ENCODE results near the gene SRPK2. TPM values are rescaled to one million over a fixed set of nuclear protein-coding genes. Genes with fewer than 3 reads are reported as not detected.
"Not testable (repeated sequence)": the region's sequence is repeated elsewhere in the genome, so short reads cannot be mapped to it uniquely, and the experiment has no call there.

Gene SRPK2
- total RNA-seq, 1 experiment from 2014 or later = 17.4 TPM

DNA sequence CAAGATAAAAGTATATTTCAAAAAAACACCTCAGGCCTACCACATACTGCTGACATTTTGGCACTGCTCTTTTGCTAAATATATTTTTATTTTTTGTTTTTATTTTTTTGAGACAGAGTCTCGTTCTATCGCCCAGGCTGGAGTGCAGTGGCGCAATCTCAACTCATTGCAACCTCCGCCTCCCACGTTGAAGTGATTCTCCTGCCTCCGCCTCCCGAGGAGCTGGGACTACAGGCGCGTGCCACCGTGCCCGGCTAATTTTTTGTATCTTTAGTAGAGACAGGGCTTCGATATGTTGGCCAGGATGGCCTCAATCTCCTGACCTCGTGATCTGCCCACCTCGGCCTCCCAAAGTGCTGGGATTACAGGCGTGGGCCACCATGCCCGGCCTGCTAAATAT is 193.8 kb downstream of the SRPK2 start:
- DNase-seq (ENCODE audit: low spot score) = not testable (repeated sequence)

DNA sequence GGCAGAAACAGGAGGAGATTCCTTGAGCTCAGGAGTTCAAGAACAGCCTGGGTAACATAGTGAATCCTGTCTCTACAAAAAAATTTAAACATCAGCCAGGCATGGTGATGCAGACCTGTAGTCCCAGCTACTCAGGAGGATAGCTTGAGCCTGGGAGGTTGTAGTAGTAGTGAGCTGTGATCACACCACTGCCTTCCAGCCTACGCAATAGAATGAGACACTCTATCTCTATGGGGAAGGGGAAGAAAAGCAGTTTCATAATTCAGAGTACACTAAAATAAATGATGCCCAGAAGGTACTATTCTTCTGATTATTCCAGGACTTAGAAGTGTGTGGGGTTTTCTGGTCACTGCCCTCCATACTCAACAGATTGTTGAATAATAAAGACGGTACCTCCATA is 197.4 kb downstream of the SRPK2 start:
- no peak for DNase-seq (ENCODE audit: low spot score)

DNA sequence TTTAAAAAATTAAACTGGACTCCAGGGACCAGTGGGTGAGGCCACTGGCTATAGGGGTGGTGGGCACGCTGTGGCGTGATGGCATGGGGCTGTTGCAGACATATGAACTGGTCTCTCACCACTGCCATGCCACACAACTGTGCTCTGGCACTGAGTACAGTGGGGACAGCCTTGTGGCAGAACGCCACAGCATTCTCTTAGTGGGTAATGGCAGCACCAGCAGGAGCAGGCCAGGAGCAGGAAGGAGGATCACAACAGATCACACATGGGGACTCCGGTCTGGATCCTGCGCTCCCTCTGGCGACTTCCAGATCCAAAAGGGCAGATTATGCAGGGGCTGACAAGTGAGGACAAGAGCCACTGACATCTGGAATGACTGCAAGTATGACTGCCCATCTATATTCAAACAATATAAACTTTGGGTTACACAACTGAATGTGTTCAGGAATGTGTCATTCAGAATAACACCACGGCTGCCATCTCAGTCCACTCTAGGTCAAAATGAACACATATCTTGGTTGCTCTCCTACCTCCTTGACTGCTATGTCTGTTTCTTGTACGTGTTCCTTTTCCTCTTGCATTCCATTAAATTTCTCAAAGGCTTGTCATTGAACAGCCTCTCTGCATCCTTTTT is 198.7 kb downstream of the SRPK2 start:
- no peak for DNase-seq (ENCODE audit: low spot score)

DNA sequence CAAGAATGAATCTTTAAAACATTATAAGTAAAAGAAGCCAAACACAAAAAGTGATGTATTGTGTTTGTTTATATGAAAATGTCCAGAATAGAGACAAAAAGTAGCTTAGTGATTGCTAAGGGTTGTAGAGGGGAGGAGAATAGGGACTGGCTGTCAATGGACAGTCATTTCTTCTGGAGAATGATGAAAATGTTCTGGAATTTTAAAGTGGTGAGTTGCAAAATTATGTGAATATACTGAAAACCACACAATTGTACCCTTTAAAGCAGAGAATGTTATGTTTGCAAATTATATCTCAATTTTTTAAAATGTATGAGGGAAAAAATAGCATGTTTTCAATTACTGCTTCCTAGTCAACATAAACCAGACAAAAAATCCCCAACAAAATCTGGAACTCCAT is 200.5 kb downstream of the SRPK2 start:
- DNase-seq (ENCODE audit: low spot score) = no peak

DNA sequence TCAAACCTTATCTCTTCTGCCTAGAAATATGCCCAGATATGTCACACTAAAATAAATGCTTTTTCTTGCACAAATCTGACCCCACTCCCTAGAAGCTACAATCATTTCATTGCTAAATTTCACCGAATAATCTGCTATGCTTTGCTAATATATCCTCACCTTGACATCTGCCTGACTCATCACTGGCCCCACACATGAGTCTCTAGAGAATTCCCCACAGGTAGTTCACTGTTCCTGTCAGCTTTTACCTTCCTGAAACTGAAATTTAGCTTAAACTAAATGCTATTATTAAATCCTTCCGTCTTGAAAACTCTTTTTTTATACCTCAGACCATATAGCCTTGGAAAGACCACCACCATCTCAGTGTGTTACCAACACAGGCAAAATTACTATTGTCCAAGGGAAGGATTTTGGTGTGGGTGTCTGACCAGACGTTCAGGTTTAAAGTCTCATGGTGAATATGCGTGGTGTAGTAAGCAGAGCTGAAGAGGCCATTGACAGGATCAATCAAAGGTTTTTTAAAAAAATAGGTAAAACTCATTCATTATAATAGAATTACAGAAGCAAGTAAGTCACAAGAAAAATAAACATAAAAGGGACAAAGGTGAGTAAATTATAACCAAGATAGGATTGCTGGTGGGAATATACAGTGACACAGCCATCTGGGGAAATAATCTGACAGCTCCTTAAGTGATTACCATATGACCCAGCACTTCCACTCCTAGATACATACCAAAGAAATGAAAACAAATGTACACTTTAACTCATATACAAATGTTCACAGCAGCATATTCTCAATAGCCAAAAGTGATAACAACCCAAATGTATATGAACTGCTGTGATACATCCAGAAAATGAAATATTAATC is 201.2 kb downstream of the SRPK2 start:
- no peak for DNase-seq (ENCODE audit: low spot score)

DNA sequence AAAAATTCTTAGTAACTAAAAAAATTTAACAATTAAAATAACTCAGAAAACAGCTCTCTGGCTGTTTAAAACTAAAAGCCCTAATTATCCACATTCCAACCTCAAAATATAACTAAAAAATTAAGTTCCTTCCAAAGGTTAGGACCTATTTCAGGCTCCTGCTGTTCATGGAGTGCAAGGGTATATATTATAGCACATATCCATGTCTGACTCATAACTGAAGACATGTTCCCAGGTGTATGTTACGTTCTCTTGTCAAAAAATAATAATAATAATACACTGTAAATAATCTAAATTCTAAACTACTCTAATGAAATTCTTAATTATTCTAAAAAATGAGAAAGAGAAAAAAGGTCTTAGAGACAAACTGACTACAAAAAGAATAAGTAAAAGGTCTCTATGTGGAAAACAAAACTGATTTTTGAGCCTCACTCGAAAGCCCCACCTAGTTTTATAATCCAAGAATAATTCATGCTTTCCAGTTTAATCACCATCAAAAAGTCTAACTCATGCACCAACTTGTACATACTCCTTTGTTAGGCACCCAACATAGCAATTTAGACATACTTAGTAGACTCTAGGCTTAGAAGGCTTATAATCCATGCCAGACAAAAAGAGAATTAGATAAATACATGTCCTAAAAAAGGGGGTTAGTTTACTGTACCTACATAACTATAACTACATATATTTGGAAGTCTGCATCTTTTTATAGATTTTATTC is 203.3 kb downstream of the SRPK2 start:
- DNase-seq (ENCODE audit: low spot score) = no peak

DNA sequence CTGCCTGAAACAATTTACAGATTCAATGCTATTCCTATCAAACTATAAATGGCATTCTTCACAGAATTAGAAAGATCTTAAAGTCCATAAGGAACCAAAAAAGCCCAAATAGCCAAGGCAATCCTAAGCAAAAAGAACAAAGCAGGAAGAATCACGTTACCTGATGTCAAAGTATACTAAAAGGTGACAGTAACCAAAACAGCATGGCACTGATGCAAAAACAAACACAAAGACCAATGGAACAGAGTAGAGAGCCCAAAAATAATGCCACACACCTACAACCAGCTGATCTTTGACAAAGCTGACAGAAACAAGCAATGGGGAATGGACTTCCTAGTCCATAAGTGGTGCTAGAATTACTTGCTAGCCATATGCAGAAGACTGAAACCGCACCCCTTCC is 208.7 kb downstream of the SRPK2 start:
- DNase-seq (ENCODE audit: low spot score) = no peak

DNA sequence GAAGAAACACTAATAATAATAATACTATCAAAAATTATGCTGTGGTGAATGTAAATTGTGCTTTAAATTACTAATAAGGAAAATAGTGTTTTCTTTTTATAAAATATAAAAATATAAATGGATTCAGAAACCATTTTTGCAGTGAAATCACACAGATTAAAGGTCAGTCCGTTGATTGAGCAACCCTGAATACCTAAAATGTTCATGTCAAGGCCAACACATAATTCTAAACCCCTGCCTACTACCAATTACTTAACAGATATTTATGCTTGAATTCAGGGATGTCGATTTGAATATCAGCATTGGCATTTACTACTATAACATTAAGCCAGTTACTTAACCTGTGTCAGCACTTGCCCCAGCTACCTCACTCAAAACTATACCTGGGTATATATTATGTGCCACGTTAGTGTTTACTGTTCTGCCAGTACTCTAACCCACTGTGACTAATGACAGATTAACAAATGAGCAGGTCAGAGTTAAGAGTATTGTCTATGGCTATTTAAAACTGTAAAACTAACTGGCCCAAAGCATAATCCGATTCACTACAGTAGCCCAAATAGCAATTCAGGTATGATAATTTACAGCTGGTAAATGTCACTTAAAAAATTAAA is 209.7 kb downstream of the SRPK2 start:
- DNase-seq (ENCODE audit: low spot score) = no peak

DNA sequence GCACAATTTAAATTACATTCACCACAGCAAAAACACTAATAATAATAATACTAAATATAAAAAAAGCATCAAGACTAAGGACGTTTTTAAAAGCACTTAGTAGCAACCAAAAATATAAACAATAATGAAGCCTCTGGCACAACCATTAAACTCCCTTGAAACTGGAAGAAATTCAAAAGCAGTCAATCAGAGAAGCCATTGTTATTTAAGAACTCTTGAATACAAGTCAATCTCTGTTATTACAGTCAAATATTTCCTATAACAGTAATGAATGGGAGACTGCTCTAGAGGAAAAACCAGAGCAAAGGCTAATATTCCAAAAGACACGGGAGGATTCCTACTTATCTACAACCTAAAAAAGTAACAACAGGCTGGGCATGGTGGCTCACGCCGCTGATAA is 210.5 kb downstream of the SRPK2 start:
- no peak for DNase-seq (ENCODE audit: low spot score)

DNA sequence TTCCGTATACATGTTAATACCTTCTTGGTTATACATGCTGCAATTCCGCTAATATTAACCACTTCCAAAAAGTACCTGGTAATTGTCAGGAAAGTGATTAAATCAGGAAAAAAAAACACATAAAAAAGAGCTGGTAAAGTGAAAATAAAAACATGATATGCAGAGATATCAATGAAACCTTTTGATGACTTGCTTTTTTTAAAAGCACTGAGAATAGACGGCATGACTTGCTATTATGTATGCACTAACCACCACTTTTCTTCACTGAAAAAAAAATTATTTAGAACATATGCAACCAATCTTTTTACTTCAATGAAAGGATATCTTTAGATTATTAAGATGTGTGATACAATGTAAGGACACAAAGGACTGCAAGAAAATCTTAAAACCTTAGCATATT is 211.7 kb downstream of the SRPK2 start:
- DNase-seq (ENCODE audit: low spot score) = no peak

DNA sequence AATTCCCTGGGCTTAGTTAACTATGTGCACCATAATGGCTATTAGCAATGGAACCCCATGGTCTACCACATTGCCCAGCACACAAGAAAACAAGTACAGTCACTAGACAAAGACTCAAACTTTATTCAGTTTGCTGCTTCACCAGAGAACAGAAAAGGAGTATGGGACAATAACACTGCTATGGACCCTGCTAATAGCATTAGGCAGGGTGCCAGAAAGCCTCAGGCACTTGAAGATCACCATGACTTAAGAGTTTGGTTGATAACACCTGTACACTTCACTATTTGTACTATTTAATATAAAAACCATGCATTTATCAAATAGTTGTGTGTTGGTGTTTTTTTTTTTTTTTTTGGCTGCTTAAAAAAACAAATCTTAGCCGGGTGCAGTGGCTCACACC is 215.1 kb downstream of the SRPK2 start:
- no peak for DNase-seq (ENCODE audit: low spot score)

DNA sequence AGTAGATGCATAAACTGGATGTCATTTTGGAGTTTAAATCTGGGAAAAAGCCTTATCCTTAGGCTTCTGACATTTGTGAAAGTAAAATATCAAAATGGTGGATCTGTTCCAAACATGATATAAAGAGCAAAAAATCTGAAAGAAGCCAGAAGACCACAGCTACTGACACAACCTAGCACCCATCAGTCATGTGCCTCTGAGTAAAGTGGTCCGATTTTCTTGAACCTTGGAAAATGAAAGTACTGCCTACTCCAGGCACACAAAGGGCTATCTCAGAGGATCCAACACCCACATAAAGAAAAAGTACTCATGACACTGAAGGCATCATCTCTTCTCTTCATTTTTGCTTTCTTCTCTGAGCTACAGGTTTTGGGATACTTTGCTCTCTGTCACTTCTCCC is 224.0 kb downstream of the SRPK2 start:
- DNase-seq (ENCODE audit: low spot score) = no peak

DNA sequence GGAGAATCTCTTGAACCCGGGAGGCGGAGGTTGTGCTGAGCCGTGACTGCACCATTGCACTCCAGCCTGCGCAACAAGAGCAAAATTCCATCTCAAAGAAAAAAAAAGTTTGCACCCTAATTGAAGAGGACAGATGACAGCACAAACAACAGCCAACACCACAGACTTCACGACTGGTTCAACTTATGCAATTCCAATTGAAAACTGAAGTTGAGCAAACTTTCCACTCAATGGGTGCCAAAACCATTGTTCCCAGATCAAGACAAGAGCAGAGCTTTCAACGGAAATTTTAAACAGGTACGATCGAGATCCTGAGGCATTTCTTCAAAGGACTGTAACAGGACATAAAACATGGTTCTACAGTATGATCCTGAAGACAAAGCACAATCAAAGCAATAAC is 225.0 kb downstream of the SRPK2 start:
- DNase-seq (ENCODE audit: low spot score) = no peak

DNA sequence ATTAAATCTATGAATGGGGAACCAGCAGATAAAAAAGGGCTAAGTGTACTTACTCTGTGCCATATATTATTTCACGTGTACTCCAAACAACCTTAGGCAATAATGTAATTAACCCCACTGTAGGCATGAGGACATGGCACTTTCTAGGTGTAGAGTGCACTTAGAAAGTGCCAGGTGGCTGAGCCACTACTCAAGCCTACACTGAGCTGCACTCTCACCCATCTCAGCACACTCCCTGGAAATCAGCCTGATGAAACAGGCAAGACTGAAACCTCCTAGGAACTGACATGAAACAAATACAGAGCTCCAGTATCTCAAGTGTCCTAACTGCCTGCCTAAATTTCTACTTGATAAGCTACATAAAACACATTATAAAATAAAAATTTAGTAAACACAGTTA is 227.4 kb downstream of the SRPK2 start:
- DNase-seq (ENCODE audit: low spot score) = no peak

DNA sequence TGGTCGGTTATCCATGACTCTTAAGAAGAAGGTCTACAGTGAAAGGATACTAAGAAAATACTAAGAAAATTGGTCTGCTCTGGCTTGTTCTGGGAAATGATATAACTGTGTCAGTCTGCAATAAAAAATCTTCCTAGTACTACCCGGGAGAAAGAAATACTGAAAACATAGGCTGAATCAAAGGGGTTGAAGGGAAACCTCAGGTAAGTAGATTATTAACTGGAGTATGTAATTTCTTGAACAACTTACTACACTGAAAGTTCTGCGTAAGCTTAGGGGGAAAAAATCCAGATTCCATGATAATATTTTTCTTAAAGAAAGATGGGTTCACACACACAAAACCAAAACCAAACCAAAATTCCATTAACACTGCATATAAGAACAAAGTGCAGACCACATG is 231.4 kb downstream of the SRPK2 start:
- no peak for DNase-seq (ENCODE audit: low spot score)

DNA sequence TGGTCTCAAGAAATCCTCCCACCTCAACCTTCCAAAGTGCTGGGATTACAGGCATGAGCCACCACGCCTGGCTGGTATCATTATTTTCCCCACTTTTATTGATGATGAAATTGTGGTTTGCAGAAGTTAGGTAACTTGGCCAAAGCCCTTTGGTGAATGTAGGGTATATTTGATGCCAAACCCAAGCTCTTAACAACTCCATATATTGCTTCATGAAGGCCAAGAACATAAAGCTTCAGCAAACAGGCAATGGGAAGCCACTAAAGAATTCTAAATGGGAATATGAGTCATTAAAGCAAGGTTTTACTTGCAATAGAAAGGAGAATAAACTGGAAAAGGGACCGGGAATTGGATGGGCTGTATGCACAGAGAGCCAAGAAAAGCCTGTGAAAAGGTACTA is 232.0 kb downstream of the SRPK2 start:
- no peak for DNase-seq (ENCODE audit: low spot score)

DNA sequence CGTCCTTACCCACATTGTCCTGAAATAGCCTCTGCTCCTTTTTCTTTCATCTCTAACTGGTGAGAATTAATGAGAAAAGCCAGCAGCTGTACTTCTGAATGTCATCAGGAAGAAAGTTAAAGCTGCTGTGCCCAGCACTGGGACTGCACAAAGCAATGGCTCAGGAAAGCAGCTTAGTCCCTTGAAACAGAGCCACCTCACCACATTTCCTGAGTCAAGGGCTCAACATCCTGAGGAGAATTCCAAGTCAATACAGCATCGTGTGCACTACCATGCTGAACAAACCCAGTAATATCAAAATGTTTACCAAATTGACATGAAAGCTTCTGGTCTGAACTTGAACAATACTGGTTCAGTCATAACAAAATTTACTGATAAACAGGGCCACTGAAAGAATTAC is 234.6 kb downstream of the SRPK2 start:
- DNase-seq (ENCODE audit: low spot score) = no peak

DNA sequence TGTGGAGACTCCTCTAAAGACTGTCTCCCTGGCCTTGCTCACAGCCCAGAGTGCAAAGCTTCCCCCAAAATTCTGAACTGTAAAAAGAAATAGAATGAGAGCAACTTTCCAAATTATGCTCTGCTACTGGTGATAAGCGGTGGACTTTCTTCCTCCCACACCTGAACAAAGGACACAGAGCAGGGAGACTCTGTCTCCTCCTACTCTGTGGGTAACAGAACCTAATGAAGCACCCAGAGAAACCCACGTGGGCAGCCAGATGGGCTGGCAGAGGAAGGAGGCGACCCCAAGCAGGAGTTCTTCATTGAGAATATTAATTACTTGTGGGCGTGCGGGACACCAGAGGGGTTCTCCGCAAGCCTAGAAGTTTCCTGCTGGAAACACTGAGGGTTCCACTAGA is 235.2 kb downstream of the SRPK2 start:
- DNase-seq (ENCODE audit: low spot score) = no peak

DNA sequence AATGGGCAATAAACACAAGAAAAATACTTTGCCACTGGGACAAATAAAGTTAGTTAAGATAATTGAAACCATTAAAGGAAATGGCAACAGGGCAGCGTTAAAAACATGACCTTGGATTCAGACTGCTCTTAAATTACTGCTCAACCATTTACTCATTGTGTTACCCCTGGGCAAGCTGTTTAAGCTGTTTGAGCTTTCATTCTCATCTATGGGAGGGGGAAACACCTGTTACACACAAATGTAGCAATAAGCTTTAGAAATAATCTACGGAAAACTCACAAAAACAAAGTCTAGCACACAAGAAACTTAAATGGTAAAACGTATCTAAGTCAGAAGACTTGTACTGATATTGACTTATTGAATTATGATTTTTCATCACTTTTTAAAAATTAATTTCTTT is 237.6 kb downstream of the SRPK2 start:
- DNase-seq (ENCODE audit: low spot score) = no peak

DNA sequence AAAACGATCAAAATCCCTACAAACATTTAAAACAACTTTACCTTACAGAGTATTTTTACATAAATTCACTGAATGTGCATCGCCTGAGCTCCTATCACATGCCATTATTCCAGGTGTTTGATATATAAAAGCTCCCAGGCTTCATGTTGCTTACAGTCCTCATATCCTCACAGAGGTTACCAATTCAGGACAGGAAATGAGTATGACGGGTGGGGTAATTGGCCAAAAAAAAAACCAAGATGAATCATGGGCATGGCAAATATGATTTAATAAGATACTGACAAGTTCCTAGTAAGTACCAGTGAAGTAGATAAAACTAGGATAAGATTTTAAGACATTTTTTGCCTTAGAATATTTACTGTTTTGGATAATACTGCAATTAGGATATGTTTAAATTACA is 238.9 kb downstream of the SRPK2 start:
- no peak for DNase-seq (ENCODE audit: low spot score)

DNA sequence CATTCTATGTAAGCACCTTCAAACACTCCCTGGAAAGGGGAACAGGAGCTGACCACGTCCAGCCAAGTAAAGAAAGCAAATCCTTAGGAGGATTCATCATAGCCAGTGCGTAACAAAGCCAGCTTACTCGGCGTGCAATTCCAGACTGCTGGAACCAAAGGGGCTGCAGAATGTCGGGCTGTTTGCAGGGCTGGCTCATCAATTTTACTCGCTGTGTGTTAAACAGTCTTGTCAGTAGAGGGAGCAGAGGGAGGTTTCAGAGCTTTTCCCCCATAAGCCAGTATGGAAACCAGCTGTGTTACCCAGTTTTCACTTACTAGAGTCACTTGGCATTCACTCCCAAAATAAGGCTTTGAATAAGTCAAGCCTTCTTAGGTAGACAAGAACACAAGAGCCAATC is 247.7 kb downstream of the SRPK2 start:
- DNase-seq (ENCODE audit: low spot score) = peak; percentile 63

DNA sequence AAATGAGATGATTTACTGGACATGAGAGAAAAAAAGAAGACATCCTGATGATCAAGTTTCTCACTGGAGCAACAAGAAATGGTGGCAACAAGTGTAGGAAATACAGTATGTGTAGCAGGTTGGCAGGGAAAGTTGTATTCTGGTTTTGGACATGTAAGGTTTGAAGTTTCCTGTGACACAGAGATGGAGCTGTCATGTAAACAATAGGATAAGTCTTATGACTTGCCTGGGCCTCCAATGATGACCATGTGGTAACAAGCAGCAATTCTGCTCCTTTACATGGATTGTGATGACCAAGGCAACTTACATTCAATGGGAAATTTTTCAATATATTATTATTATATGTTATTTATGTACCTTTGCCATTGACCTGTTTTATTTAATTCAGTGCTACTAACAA is 249.3 kb downstream of the SRPK2 start:
- DNase-seq (ENCODE audit: low spot score) = no peak
